ENCODE results near the gene NDRG2. TPM values are rescaled to one million over a fixed set of nuclear protein-coding genes. Genes with fewer than 3 reads are reported as not detected.

NDRG2 gene
- total RNA-seq (2022) = 0.81 and 0.82 TPM in 2 replicates
- Bru-seq, nascent RNA = percentile 13 among the genes with signal in this experiment
- BruChase-seq, experiment 1, labeled RNA remaining after a 6-hour chase = percentile 22 among the genes with signal in this experiment
- percentile 16 among the genes with signal in this experiment for BruChase-seq, experiment 2, labeled RNA remaining after a 2-hour chase
- long read RNA-seq = 0 reads

GRCh38 chr14:21024585-21025370 lies at the start of gene NDRG2:
Gene NDRG2 (minus strand): TSS chr14:21025061. CDS start chr14:21023315, 1,746 bp downstream.
- peak; percentile 19 for DNase-seq (ENCODE audit: unreplicated experiment)

GRCh38 chr14:21073921-21074320 lies 49.1 kb upstream of the NDRG2 start:
- H3K36me3 Mint-ChIP-seq (ENCODE audit: insufficient read depth, unreplicated experiment) = peaks cover 12% of the 10 kb centered on the region
- BruUV-seq (replicated peaks) = no TSS peak
- ChIA-PET CTCF (interaction anchor here (1.3 to 6.3 kb wide), 3 partner anchors 20 to 31 kb away, joined by 3 to 82 read pairs (median 77); no protein-coding TSS in a partner anchor), POLR2A (no interaction called here)
- H3K4me3 Mint-ChIP-seq (ENCODE audit: unreplicated experiment) = no peak overlapping the region
- H3K4me1 Mint-ChIP-seq (ENCODE audit: insufficient read depth, unreplicated experiment) = peaks cover 20% of the 10 kb centered on the region
- no peaks in the 10 kb centered on the region for H3K9me3 Mint-ChIP-seq (ENCODE audit: unreplicated experiment)
- H3K27me3 Mint-ChIP-seq (ENCODE audit: insufficient read depth, unreplicated experiment) = no peaks in the 10 kb centered on the region
- intact Hi-C loops (cut with micrococcal nuclease) = no loop called here
- DNase-seq (ENCODE audit: unreplicated experiment) = no peak
- H3K27ac Mint-ChIP-seq (ENCODE audit: low read depth, unreplicated experiment) = no peak overlapping the region
- TF ChIP-seq CTCF (IDR thresholded peaks at IDR 0.05; ENCODE audit: unreplicated experiment) = no peak

More at GRCh38 chr14:21024585-21025370, at the start of gene NDRG2:
- BruUV-seq (replicated peaks) = no TSS peak
- no peaks in the 10 kb centered on the region for H3K36me3 Mint-ChIP-seq (ENCODE audit: insufficient read depth, unreplicated experiment)
- H3K27ac Mint-ChIP-seq (ENCODE audit: low read depth, unreplicated experiment) = no peak within 1 kb of the TSS
- ChIA-PET POLR2A (interaction anchor here (0.7 kb wide), 1 partner anchor 28 kb away, joined by 4 read pairs; no protein-coding TSS in a partner anchor), CTCF (interaction anchor here (0.7 to 1.4 kb wide), 3 partner anchors 43 to 1252 kb away, joined by 3 to 4 read pairs (median 3); no protein-coding TSS in a partner anchor)
- peaks cover 20% of the 10 kb centered on the region for H3K27me3 Mint-ChIP-seq (ENCODE audit: insufficient read depth, unreplicated experiment)
- H3K9me3 Mint-ChIP-seq (ENCODE audit: unreplicated experiment) = no peaks in the 10 kb centered on the region
- TF ChIP-seq CTCF (IDR thresholded peaks at IDR 0.05; ENCODE audit: unreplicated experiment) = no peak
- no peaks in the 10 kb centered on the region for H3K4me1 Mint-ChIP-seq (ENCODE audit: insufficient read depth, unreplicated experiment)
- H3K4me3 Mint-ChIP-seq (ENCODE audit: unreplicated experiment) = peak within 1 kb of the TSS; percentile 51
- intact Hi-C loops (cut with micrococcal nuclease) = no loop called here

GRCh38 chr14:21072781-21073339 lies 48.0 kb upstream of the NDRG2 start:
- DNase-seq (ENCODE audit: unreplicated experiment) = no peak
- H3K4me3 Mint-ChIP-seq (ENCODE audit: unreplicated experiment) = no peak overlapping the region
- H3K9me3 Mint-ChIP-seq (ENCODE audit: unreplicated experiment) = no peaks in the 10 kb centered on the region
- intact Hi-C loops (cut with micrococcal nuclease) = no loop called here
- BruUV-seq (replicated peaks) = no TSS peak
- ChIA-PET POLR2A (interaction anchor here (0.6 to 3.7 kb wide), 5 partner anchors 11 to 87 kb away, joined by 3 to 38 read pairs (median 4); no protein-coding TSS in a partner anchor), CTCF (interaction anchor here (1.5 to 6.3 kb wide), 5 partner anchors 16 to 43 kb away, joined by 4 to 82 read pairs (median 28); no protein-coding TSS in a partner anchor)
- no peak overlapping the region for H3K27ac Mint-ChIP-seq (ENCODE audit: low read depth, unreplicated experiment)
- H3K27me3 Mint-ChIP-seq (ENCODE audit: insufficient read depth, unreplicated experiment) = no peaks in the 10 kb centered on the region
- peaks cover 26% of the 10 kb centered on the region for H3K4me1 Mint-ChIP-seq (ENCODE audit: insufficient read depth, unreplicated experiment)
- no peak for TF ChIP-seq CTCF (IDR thresholded peaks at IDR 0.05; ENCODE audit: unreplicated experiment)
- H3K36me3 Mint-ChIP-seq (ENCODE audit: insufficient read depth, unreplicated experiment) = peaks cover 12% of the 10 kb centered on the region

GRCh38 chr14:21072031-21072473 lies 47.2 kb upstream of the NDRG2 start:
- TF ChIP-seq CTCF (IDR thresholded peaks at IDR 0.05; ENCODE audit: unreplicated experiment) = no peak
- Mint-ChIP-seq H3K36me3 (ENCODE audit: insufficient read depth, unreplicated experiment) (peaks cover 12% of the 10 kb centered on the region), H3K27me3 (ENCODE audit: insufficient read depth, unreplicated experiment) (no peaks in the 10 kb centered on the region), H3K4me3 (ENCODE audit: unreplicated experiment) (peak overlapping the region; percentile 83), H3K4me1 (ENCODE audit: insufficient read depth, unreplicated experiment) (peaks cover 26% of the 10 kb centered on the region), H3K27ac (ENCODE audit: low read depth, unreplicated experiment) (no peak overlapping the region), H3K9me3 (ENCODE audit: unreplicated experiment) (no peaks in the 10 kb centered on the region)
- peak; percentile 36 for DNase-seq (ENCODE audit: unreplicated experiment)
- no TSS peak for BruUV-seq (replicated peaks)
- intact Hi-C loops (cut with micrococcal nuclease) = no loop called here
- ChIA-PET CTCF (interaction anchor here (0.8 to 6.3 kb wide), 13 partner anchors 17 to 144 kb away, joined by 3 to 82 read pairs (median 5); no protein-coding TSS in a partner anchor), POLR2A (interaction anchor here (0.5 to 3.7 kb wide), 6 partner anchors 10 to 486 kb away, joined by 3 to 38 read pairs (median 4); no protein-coding TSS in a partner anchor)

Data from MCF 10A (cell line).